HL-60 (cell line): ENCODE measurements around the gene MYH11.

Experiments used
- DNase-seq, 2 experiments: peaks; one replicate each; pipeline ENCODE4 v3.0.0-alpha.2; 2010 to 2020; ENCODE audit warnings: low read depth in 1 of 2, low spot score in 1 of 2
- H3K27ac ChIP-seq: fragments of 250-450 bp; sonication (Bioruptor Pico); replicated peaks from 2 replicates; pipeline ENCODE4 v1.5.1; 2020; ENCODE audit warnings: mild to moderate bottlenecking, moderate library complexity
- H3K27me3 ChIP-seq: fragments of 250-450 bp; sonication (Bioruptor Pico); 2 replicates; pipeline ENCODE4 v1.5.1; 2021; ENCODE audit warnings: mild to moderate bottlenecking, moderate library complexity; ENCODE audit not compliant: insufficient read depth, poor library complexity, severe bottlenecking
- H3K4me3 ChIP-seq: replicated peaks from 2 replicates; pipeline ENCODE4 v1.5.1; 2011; ENCODE audit warnings: mild to moderate bottlenecking, control low read depth, low read length; ENCODE audit not compliant: insufficient read depth
- GABPA ChIP-seq: IDR thresholded peaks from 2 replicates; pipeline ENCODE4 v1.6.1; 2012; ENCODE audit warnings: low read depth
- POLR2AphosphoS5 ChIP-seq: IDR thresholded peaks from 2 replicates; pipeline ENCODE4 v1.6.1; 2012; ENCODE audit warnings: low read depth
- SPI1 ChIP-seq: IDR thresholded peaks from 2 replicates; pipeline ENCODE4 v1.6.1; 2012; ENCODE audit warnings: low read depth, mild to moderate bottlenecking, borderline replicate concordance
- TF ChIP-seq, protein P1 (sequence below): IDR thresholded peaks from 2 replicates; pipeline ENCODE4 v1.6.1; 2012; ENCODE audit warnings: low read depth; ENCODE audit not compliant: insufficient replicate concordance
- TF ChIP-seq, protein P2 (sequence below): IDR thresholded peaks from one replicate; pipeline ENCODE4 v1.5.1; 2011; ENCODE audit warnings: low read length, control low read depth, inconsistent platforms; ENCODE audit not compliant: insufficient read depth

Gene MYH11

DNA sequence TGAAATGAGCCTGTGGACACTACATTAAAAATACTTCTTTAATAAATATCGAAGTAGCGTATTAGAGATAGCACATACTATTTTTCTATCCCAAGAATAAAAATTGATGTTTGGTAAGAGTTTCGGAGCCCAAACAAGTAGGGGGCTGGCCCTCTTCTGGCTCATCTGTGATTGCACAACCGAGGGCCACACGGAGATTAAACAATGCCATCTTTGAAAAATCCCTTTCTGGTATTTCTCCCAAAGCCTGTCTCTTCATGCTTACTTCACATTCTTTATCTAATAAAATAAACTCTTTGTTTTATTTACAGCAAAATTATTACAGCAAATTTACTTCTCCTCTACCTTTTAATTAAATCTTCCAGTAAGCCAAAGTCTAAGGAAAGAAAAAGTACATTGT is 9.6 kb upstream of the MYH11 start:
- Histone ChIP-seq H3K27me3 (no peaks in the 10 kb centered on the region), H3K27ac (no peak overlapping the region), H3K4me3 (no peak overlapping the region)
- no peak for DNase-seq
- TF ChIP-seq SPI1, result no peak
- TF ChIP-seq, protein P1, sequence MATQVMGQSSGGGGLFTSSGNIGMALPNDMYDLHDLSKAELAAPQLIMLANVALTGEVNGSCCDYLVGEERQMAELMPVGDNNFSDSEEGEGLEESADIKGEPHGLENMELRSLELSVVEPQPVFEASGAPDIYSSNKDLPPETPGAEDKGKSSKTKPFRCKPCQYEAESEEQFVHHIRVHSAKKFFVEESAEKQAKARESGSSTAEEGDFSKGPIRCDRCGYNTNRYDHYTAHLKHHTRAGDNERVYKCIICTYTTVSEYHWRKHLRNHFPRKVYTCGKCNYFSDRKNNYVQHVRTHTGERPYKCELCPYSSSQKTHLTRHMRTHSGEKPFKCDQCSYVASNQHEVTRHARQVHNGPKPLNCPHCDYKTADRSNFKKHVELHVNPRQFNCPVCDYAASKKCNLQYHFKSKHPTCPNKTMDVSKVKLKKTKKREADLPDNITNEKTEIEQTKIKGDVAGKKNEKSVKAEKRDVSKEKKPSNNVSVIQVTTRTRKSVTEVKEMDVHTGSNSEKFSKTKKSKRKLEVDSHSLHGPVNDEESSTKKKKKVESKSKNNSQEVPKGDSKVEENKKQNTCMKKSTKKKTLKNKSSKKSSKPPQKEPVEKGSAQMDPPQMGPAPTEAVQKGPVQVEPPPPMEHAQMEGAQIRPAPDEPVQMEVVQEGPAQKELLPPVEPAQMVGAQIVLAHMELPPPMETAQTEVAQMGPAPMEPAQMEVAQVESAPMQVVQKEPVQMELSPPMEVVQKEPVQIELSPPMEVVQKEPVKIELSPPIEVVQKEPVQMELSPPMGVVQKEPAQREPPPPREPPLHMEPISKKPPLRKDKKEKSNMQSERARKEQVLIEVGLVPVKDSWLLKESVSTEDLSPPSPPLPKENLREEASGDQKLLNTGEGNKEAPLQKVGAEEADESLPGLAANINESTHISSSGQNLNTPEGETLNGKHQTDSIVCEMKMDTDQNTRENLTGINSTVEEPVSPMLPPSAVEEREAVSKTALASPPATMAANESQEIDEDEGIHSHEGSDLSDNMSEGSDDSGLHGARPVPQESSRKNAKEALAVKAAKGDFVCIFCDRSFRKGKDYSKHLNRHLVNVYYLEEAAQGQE, result no peak
- TF ChIP-seq, protein P2, sequence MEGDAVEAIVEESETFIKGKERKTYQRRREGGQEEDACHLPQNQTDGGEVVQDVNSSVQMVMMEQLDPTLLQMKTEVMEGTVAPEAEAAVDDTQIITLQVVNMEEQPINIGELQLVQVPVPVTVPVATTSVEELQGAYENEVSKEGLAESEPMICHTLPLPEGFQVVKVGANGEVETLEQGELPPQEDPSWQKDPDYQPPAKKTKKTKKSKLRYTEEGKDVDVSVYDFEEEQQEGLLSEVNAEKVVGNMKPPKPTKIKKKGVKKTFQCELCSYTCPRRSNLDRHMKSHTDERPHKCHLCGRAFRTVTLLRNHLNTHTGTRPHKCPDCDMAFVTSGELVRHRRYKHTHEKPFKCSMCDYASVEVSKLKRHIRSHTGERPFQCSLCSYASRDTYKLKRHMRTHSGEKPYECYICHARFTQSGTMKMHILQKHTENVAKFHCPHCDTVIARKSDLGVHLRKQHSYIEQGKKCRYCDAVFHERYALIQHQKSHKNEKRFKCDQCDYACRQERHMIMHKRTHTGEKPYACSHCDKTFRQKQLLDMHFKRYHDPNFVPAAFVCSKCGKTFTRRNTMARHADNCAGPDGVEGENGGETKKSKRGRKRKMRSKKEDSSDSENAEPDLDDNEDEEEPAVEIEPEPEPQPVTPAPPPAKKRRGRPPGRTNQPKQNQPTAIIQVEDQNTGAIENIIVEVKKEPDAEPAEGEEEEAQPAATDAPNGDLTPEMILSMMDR, result no peak
- TF ChIP-seq GABPA, result no peak
- TF ChIP-seq POLR2AphosphoS5, result no peak

DNA sequence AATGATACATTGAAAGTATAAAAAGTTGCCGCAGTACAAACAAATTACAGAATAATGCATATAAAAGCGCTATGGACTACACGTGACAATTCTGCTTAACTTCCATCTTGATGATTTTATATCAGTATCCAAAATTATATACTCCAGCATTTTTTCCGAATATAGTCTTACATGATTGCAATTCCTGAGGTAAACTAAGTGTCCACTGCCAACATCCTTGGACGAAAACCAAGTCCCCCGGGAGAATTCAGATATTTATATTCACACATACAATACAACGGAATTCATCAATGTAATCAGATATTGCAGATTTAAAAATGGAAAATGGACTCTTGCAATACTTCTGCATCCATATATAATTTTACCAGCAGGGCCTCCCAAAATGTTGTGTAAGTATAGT is 8.9 kb upstream of the MYH11 start:
- no peak overlapping the region for H3K27ac ChIP-seq
- no peak overlapping the region for H3K4me3 ChIP-seq
- DNase-seq, result no peak
- H3K27me3 ChIP-seq, result no peaks in the 10 kb centered on the region
- no peak for TF ChIP-seq POLR2AphosphoS5
- TF ChIP-seq, protein P2, result no peak
- TF ChIP-seq GABPA, result no peak
- TF ChIP-seq SPI1, result no peak
- TF ChIP-seq, protein P1, result no peak

DNA sequence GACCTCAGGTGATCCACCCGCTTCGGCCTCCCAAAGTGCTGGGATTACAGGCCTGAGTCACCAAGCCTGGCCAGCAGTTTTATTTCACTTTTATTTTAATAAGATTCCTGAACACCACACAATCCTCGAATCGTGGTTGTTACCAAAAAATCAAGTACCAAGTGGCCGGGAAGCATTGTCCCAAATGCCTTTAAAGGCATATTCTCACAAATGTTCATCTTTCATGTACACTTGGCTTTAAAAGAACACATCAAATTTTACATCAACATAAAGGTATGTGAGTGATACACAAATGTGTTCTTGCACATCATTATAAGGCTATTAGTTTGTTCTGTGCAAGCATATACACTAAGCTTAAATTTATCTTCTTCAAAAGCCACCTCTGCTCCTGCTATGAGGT is 8.1 kb upstream of the MYH11 start:
- no peak overlapping the region for H3K27ac ChIP-seq
- H3K4me3 ChIP-seq, result no peak overlapping the region
- DNase-seq, result no peak
- no peaks in the 10 kb centered on the region for H3K27me3 ChIP-seq
- no peak for TF ChIP-seq GABPA
- no peak for TF ChIP-seq SPI1
- TF ChIP-seq POLR2AphosphoS5, result no peak
- TF ChIP-seq, protein P1, result no peak
- TF ChIP-seq, protein P2, result no peak
